Skin epidermis (tissue), 12 donors: ENCODE results near the gene VGLL1.

Source experiments
- H3K27ac ChIP-seq, 21 experiments: fragments of 200-600 bp; sonication (generic) in 11 of 21; one replicate each; pipeline ENCODE4 v1.5.0; 2020; ENCODE audit warnings: mild to moderate bottlenecking in 3 of 21, inconsistent platforms in 2 of 21, moderate library complexity in 2 of 21
- H3K4me3 ChIP-seq, 7 experiments: fragments of 200-600 bp; sonication (generic) in 2 of 7; one replicate each; pipeline ENCODE4 v1.5.0; 2020; ENCODE audit warnings: inconsistent platforms in 2 of 7, mild to moderate bottlenecking in 2 of 7, moderate library complexity in 1 of 7

The VGLL1 gene, protein sequence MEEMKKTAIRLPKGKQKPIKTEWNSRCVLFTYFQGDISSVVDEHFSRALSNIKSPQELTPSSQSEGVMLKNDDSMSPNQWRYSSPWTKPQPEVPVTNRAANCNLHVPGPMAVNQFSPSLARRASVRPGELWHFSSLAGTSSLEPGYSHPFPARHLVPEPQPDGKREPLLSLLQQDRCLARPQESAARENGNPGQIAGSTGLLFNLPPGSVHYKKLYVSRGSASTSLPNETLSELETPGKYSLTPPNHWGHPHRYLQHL

DNA sequence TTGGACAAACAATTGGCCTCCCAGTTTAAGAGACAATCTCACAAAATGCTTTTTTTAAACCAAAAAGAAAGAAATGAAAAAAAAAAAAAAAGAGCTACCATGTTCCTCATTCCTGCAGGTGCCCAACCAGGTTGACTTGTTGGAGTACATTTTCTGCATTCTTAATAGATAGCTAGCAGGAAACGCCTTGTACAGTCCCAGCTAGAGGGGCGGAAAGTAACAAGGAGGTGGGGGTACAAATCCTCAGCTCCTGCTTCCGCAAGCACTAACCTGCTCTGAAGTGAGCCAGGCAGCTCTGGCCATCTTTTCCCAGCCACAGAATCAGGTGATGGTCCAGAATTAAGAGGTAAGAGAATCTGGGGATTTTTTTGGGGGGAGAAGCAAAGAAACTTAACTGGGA, at the start of gene VGLL1:
TSS of gene VGLL1 (plus strand) at position 265 of the 400 bp plus-strand sequence. CDS start 3,806 bp downstream, outside the sequence.
- H3K27ac ChIP-seq = no peak within 1 kb of the TSS
- H3K4me3 ChIP-seq = no peak within 1 kb of the TSS

- Histone ChIP-seq H3K27ac (no peak within 1 kb of the TSS), H3K4me3 (no peak within 1 kb of the TSS)
Measured at GRCh38 chrX:136487647-136488046, 44.4 kb upstream of the VGLL1 start, which contains the start of gene BRS3. TSS of gene BRS3 (plus strand) at chrX:136487947. CDS start at chrX:136488115, 168 bp downstream.

DNA sequence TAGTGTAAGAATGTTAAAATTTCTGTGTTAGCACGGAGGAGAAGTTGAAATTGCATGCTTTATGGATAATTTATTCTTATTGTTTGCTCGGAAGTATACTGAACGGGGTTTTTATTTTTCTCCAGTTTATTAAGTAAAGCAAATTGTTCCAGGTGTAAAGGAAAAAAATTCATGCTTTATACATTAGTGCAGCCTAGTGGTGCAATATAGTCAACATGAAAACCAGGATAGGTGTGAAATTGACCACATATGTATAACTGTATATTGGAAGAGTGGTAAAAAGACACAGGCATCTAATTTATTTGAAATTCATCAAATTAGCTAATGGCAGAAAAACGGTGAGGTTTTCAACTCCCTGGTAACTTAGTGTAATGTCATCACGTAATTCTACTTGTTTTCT, 43.3 kb upstream of the VGLL1 start:
- H3K4me3 ChIP-seq = no peak overlapping the region
- no peak overlapping the region for H3K27ac ChIP-seq

DNA sequence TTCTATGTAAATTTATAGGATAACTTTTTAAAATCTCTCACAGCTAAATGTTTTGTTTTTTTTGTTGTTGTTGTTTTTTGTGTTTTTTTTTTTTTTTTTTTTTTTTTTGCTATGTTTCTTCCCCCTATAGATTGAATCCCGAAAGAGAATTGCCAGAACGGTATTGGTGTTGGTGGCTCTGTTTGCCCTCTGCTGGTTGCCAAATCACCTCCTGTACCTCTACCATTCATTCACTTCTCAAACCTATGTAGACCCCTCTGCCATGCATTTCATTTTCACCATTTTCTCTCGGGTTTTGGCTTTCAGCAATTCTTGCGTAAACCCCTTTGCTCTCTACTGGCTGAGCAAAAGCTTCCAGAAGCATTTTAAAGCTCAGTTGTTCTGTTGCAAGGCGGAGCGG, 40.2 kb upstream of the VGLL1 start:
- Histone ChIP-seq H3K4me3 (no peak overlapping the region), H3K27ac (no peak overlapping the region)

DNA sequence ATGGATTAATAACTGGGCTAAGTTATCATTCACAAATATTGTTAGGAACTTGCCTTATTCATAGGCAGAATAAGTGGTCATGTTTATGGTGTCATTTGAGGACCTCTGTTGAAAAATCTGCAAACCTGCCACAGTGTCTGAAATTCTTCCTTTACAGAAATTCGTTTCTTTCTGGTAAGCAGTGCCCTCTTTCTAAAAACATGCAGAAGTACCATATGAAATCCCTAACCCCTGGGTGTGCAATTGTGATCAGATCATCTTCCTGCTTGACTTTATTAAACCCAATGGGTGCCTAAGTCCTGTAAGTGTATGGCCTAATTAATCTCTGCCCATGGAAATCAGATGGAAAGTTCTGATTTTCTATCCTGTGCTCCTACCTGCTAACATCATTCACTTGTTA, 39.0 kb upstream of the VGLL1 start:
- H3K4me3 ChIP-seq = no peak overlapping the region
- no peak overlapping the region for H3K27ac ChIP-seq

GRCh38 chrX:136495043-136495442, 37.0 kb upstream of the VGLL1 start:
- no peak overlapping the region for H3K27ac ChIP-seq
- H3K4me3 ChIP-seq = no peak overlapping the region

DNA sequence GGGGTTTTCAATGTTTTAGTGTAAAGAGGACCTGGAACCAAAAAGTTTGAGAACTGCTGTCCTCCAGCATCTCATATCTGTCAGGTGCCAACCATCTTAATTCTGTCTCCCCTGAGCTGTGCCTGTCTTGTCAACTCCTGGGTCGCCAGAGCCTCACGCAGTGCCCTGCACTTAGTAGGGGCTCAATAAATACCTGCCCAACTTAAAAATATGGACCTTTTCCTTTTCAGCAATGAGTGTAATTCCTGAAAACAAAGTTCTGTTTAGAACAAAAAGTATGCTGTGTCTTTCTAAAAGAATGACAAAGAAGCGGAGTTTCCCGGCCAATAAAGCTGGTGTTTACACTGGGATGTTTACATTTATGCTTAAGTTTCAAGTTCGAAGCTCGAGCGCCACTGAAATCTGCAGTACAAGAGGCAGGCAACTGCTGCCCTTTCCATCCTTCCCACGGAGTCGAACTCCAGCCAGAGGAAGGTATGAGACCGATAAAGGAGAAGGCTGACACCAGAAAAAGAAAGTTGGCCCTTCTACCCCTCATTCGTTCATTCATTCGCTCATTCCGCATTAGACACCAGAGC, 35.7 kb upstream of the VGLL1 start:
- peak overlapping the region; percentile 50 to 77 (median 61) for H3K4me3 ChIP-seq
- H3K27ac ChIP-seq = peak overlapping the region; percentile 84 to 97 (median 92)

- H3K27ac ChIP-seq = peak overlapping the region; percentile 84 to 97 (median 92)
- H3K4me3 ChIP-seq = peak overlapping the region; percentile 50 to 77 (median 61)
Measured at GRCh38 chrX:136496764-136497555, 35.1 kb upstream of the VGLL1 start.

DNA sequence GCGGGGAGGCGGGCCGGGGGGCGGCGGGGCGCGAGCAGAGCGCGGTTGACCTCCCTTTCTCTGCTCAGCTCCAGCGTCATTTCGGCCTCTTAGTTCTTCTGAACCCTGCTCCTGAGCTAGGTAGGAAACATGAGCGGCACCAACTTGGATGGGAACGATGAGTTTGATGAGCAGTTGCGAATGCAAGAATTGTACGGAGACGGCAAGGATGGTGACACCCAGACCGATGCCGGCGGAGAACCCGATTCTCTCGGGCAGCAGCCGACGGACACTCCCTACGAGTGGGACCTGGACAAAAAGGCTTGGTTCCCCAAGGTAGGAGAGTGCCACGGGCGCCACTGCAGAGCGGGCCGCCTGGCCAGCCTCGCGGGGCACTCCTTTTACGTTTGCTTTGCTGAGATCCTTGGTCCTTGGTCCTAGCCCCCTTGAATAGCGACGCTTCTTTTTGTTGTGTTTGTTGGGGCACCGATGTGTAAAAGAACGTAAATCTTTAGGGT, 34.4 kb upstream of the VGLL1 start, which contains the start of gene HTATSF1:
TSS of gene HTATSF1 (plus strand) at position 37 of the 497 bp plus-strand sequence. CDS start at position 130, 93 bp downstream.
- peak within 1 kb of the TSS; percentile 50 to 77 (median 61) for H3K4me3 ChIP-seq
- peak within 1 kb of the TSS; percentile 84 to 97 (median 92) for H3K27ac ChIP-seq

GRCh38 chrX:136519069-136519468, 12.9 kb upstream of the VGLL1 start:
- Histone ChIP-seq H3K27ac (no peak overlapping the region), H3K4me3 (no peak overlapping the region)

DNA sequence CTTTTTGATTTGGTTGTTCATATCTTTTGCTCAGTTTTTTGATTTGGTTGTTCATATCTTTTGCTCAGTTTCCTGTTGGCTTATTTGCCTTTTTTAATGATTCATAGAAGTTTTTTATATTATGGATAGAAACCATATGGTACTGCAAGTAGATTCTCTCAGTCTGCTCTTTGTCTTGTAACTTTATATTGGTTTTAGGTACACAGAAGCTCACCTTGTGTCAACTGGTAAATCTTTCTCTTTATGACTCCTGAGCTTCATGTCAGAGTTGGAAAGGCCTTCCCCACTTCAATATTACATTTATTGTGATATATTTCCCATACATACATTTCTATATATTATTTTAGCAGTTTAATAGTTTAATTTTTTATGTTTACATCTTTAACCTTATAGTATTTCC, 8.2 kb upstream of the VGLL1 start:
- Histone ChIP-seq H3K27ac (no peak overlapping the region), H3K4me3 (no peak overlapping the region)

DNA sequence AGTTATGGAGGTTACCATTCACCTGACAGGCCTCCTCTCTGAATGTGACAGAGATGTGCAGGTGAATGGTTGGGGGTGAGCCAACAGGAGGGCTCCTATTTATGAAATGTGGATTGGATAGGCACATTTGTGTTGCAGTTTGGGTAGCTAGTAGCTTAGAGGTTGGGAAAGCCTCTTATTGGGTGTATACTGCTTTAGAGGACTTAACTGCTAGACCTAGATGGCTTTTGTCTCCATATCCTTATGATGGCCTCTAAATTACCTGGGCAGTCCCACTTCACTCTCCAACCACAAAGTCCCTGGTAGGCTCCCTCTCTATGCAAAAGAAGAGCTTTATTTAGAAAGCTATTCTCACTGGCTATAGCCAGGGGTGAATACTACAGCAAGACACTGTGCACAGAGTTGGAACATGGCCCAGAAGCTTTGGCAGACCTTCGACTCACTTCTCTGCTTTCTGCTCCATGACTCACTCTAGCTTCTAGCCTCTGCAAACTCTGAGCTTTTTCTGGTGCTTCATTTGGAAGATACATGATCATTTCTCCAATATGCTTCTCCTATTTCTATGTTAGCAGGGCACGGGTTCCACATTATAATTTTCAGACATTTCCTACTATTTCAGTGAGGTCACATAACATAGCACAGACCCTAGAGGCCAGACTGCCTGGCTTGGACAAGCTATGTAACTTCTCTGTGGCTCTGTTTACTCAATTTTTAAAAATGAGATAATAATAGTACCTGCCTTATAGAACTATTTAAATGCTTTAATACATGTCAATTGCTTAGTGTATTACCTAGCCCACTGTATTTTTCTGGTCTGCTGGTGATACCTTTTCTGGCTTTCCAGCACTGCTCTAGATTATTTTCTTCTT, 6.0 kb upstream of the VGLL1 start:
- H3K27ac ChIP-seq = no peak overlapping the region
- no peak overlapping the region for H3K4me3 ChIP-seq

GRCh38 chrX:136528645-136529315, 3.2 kb upstream of the VGLL1 start:
- H3K27ac ChIP-seq = no peak overlapping the region

DNA sequence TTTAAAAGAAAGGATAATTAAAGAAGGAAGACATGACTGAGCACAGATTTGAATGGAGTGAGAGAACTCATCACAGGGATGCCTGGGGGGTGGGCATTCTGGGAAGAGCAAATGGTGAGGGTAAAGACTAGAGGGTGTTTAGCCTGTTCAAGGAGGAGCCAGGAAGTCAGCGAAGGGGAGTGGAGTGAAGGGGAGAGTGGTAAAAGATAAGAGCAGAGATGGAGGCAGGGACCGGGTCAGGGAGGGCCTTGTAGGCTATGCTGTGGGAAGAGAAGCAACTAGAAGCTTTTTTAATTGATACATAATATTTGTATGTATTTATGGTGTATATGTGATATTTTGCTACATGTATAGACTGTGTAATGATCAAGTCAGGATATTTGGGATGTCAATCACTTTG, 2.2 kb upstream of the VGLL1 start:
- H3K27ac ChIP-seq = no peak overlapping the region
- no peak overlapping the region for H3K4me3 ChIP-seq

More at GRCh38 chrX:136528645-136529315, 3.2 kb upstream of the VGLL1 start:
- no peak overlapping the region for H3K4me3 ChIP-seq

- no peak overlapping the region for H3K27ac ChIP-seq
- H3K4me3 ChIP-seq = no peak overlapping the region
Measured at GRCh38 chrX:136534131-136534530, 2.1 kb downstream of the VGLL1 start.

- H3K4me3 ChIP-seq = no peak overlapping the region
- no peak overlapping the region for H3K27ac ChIP-seq
Measured at GRCh38 chrX:136538811-136539210, 6.8 kb downstream of the VGLL1 start.

GRCh38 chrX:136540226-136540625, 8.2 kb downstream of the VGLL1 start:
- Histone ChIP-seq H3K27ac (no peak overlapping the region), H3K4me3 (no peak overlapping the region)

GRCh38 chrX:136541294-136541693, 9.3 kb downstream of the VGLL1 start:
- H3K27ac ChIP-seq = no peak overlapping the region
- H3K4me3 ChIP-seq = no peak overlapping the region

- no peak overlapping the region for H3K4me3 ChIP-seq
- H3K27ac ChIP-seq = no peak overlapping the region
Measured at GRCh38 chrX:136542281-136542680, 10.3 kb downstream of the VGLL1 start.
